ENCODE results near the gene NPAS2. TPM values are rescaled to one million over a fixed set of nuclear protein-coding genes. Genes with fewer than 3 reads are reported as not detected.

NPAS2 gene
- polyA plus RNA-seq, 1 donor (not counting 4 experiments of a cell fraction or from before 2014, with no cell fraction given), result 17.7 TPM

DNA sequence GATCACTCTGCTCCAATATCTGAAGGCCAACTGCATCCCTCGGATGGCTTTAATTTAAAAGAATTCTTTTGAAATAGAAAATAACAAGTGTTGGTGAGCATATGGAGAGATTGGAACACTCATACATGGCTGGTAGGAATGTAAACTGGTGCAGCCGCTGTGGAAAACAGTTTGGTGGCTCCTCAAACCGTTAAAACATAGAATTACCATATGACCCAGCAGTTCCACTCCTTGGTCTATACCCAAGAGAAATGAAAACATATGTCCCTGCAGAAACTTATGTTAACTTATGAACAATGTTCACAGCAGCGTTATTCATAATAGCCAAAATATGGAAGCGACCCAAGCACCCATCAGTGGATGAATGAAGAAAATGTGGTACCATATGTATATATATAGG is 60.1 kb downstream of the NPAS2 start:
- DNase-seq (ENCODE audit: low read depth, low spot score) (no peak), FAIRE-seq (no peak)
- peaks cover 14% of the 10 kb centered on the region for H4K20me1 ChIP-seq (ENCODE audit: control insufficient read depth, extremely low read depth, insufficient read depth, low read length)
- no peaks in the 10 kb centered on the region for H3K9me3 ChIP-seq (ENCODE audit: control insufficient read depth, low read depth, low read length)
- TF ChIP-seq, protein P1, sequence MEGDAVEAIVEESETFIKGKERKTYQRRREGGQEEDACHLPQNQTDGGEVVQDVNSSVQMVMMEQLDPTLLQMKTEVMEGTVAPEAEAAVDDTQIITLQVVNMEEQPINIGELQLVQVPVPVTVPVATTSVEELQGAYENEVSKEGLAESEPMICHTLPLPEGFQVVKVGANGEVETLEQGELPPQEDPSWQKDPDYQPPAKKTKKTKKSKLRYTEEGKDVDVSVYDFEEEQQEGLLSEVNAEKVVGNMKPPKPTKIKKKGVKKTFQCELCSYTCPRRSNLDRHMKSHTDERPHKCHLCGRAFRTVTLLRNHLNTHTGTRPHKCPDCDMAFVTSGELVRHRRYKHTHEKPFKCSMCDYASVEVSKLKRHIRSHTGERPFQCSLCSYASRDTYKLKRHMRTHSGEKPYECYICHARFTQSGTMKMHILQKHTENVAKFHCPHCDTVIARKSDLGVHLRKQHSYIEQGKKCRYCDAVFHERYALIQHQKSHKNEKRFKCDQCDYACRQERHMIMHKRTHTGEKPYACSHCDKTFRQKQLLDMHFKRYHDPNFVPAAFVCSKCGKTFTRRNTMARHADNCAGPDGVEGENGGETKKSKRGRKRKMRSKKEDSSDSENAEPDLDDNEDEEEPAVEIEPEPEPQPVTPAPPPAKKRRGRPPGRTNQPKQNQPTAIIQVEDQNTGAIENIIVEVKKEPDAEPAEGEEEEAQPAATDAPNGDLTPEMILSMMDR (optimal IDR thresholded peaks at IDR 0.05 in 1 of 3, IDR thresholded peaks at IDR 0.05 in 1 of 3, conservative IDR thresholded peaks at IDR 0.05 in 1 of 3; ENCODE audit: extremely low read depth in 1 of 3, insufficient read depth in 2 of 3, low read length in 3 of 3), result no peak
- no peak for TF ChIP-seq EZH2 (IDR thresholded peaks at IDR 0.05; ENCODE audit: low read length)
- H3K9me1 ChIP-seq (ENCODE audit: control insufficient read depth, extremely low read depth, insufficient read depth, low read length), result peaks cover 2% of the 10 kb centered on the region
- H3K9ac ChIP-seq (ENCODE audit: control insufficient read depth, extremely low read depth, insufficient read depth, low read length), result no peak overlapping the region
- dilution Hi-C loops (cut with MboI; ENCODE audit: extremely low pct_ligation_motif_present, low sequenced_read_pairs), result no loop called here
- H3K79me2 ChIP-seq (ENCODE audit: control insufficient read depth, insufficient read depth, low read length), result no peaks in the 10 kb centered on the region
- no peak overlapping the region for H3K27ac ChIP-seq (ENCODE audit: control insufficient read depth, insufficient read depth, low read length)
- no peak overlapping the region for H3K4me2 ChIP-seq (ENCODE audit: control insufficient read depth, extremely low read depth, insufficient read depth, low read depth, low read length)
- no peak overlapping the region for H3K4me3 ChIP-seq (ENCODE audit: control insufficient read depth in 2 of 3, extremely low read depth in 1 of 3, insufficient read depth in 2 of 3, low read depth in 1 of 3, low read length in 3 of 3)
- peaks cover 15% of the 10 kb centered on the region for H3K4me1 ChIP-seq (ENCODE audit: control insufficient read depth, extremely low read depth, insufficient read depth, low read length)
- H3K36me3 ChIP-seq (ENCODE audit: control insufficient read depth in 2 of 2, extremely low read depth in 1 of 2, insufficient read depth in 2 of 2, low read length in 2 of 2), result peaks cover 0 to 8% of the 10 kb centered on the region in 2 experiments
- H2AFZ ChIP-seq (ENCODE audit: control insufficient read depth, low read length), result no peak overlapping the region
- no peaks in the 10 kb centered on the region for H3K27me3 ChIP-seq (ENCODE audit: control insufficient read depth, extremely low read depth, insufficient read depth, low read length)

DNA sequence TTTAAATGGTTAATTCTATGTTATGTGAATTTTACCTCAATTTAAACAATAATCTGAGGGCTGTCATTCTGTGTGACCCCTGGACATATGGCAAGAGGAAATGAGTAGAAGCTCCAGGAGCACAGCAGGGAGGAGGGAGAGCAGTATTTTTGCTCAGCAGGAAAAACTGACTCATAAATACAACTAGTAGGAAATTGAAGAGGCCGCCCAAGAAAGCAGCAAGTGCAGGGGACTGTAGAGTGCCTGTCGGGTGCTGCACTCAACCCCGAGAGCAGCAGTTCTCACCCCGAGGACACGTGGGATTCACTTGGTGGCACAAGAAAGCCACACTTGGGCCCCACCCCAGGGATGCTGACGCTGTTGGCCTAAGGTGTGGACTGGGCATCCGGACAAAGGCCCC is 60.8 kb downstream of the NPAS2 start:
- TF ChIP-seq, protein P1 (optimal IDR thresholded peaks at IDR 0.05 in 1 of 3, IDR thresholded peaks at IDR 0.05 in 1 of 3, conservative IDR thresholded peaks at IDR 0.05 in 1 of 3; ENCODE audit: extremely low read depth in 1 of 3, insufficient read depth in 2 of 3, low read length in 3 of 3), result no peak
- no peak for TF ChIP-seq EZH2 (IDR thresholded peaks at IDR 0.05; ENCODE audit: low read length)
- no peak overlapping the region for H2AFZ ChIP-seq (ENCODE audit: control insufficient read depth, low read length)
- FAIRE-seq, result no peak
- DNase-seq (ENCODE audit: low read depth, low spot score), result no peak
- peaks cover 0 to 7% of the 10 kb centered on the region in 2 experiments for H3K36me3 ChIP-seq (ENCODE audit: control insufficient read depth in 2 of 2, extremely low read depth in 1 of 2, insufficient read depth in 2 of 2, low read length in 2 of 2)
- no peaks in the 10 kb centered on the region for H3K9me3 ChIP-seq (ENCODE audit: control insufficient read depth, low read depth, low read length)
- dilution Hi-C loops (cut with MboI; ENCODE audit: extremely low pct_ligation_motif_present, low sequenced_read_pairs), result no loop called here
- no peak overlapping the region for H3K9ac ChIP-seq (ENCODE audit: control insufficient read depth, extremely low read depth, insufficient read depth, low read length)
- H3K4me1 ChIP-seq (ENCODE audit: control insufficient read depth, extremely low read depth, insufficient read depth, low read length), result peaks cover 15% of the 10 kb centered on the region
- H3K27me3 ChIP-seq (ENCODE audit: control insufficient read depth, extremely low read depth, insufficient read depth, low read length), result no peaks in the 10 kb centered on the region
- peaks cover 14% of the 10 kb centered on the region for H4K20me1 ChIP-seq (ENCODE audit: control insufficient read depth, extremely low read depth, insufficient read depth, low read length)
- H3K79me2 ChIP-seq (ENCODE audit: control insufficient read depth, insufficient read depth, low read length), result no peaks in the 10 kb centered on the region
- H3K4me3 ChIP-seq (ENCODE audit: control insufficient read depth in 2 of 3, extremely low read depth in 1 of 3, insufficient read depth in 2 of 3, low read depth in 1 of 3, low read length in 3 of 3), result no peak overlapping the region
- no peak overlapping the region for H3K4me2 ChIP-seq (ENCODE audit: control insufficient read depth, extremely low read depth, insufficient read depth, low read depth, low read length)
- H3K27ac ChIP-seq (ENCODE audit: control insufficient read depth, insufficient read depth, low read length), result no peak overlapping the region
- H3K9me1 ChIP-seq (ENCODE audit: control insufficient read depth, extremely low read depth, insufficient read depth, low read length), result peaks cover 2% of the 10 kb centered on the region

All from keratinocyte (primary cell).